Neural cell (in vitro differentiated cells): ENCODE data around the gene LEMD2. TPM values are rescaled to one million over a fixed set of nuclear protein-coding genes. Genes with fewer than 3 reads are reported as not detected.

ENCODE experiments used
- H2AFZ ChIP-seq: fragments of 200-600, 300-800 bp; sonication (generic), shearing (Covaris generic); 2 replicates; pipeline ENCODE4 v1.6.0; 2014; ENCODE audit warnings: low read depth, mild to moderate bottlenecking, antibody characterized with exemption, low read length, moderate library complexity
- H3F3A ChIP-seq: fragments of 200-600 bp; shearing (Covaris generic); 2 replicates; pipeline ENCODE4 v1.6.1; 2016; ENCODE audit warnings: mild to moderate bottlenecking, moderate library complexity, mixed read lengths, antibody characterized with exemption, low read length; ENCODE audit not compliant: insufficient read depth, poor library complexity, severe bottlenecking
- H3K27ac ChIP-seq: fragments of 200-600, 300-800 bp; sonication (generic), shearing (Covaris generic); 2 replicates; pipeline ENCODE4 v1.5.1; 2014; ENCODE audit warnings: mild to moderate bottlenecking, low read length, moderate library complexity
- H3K27me3 ChIP-seq: fragments of 300-800, 200-600 bp; sonication (generic), shearing (Covaris generic); 2 replicates; pipeline ENCODE4 v1.6.0; 2014; ENCODE audit warnings: mild to moderate bottlenecking, low read depth, low read length, moderate library complexity; ENCODE audit not compliant: insufficient read depth
- H3K36me3 ChIP-seq: fragments of 300-800, 200-600 bp; sonication (generic), shearing (Covaris generic); 2 replicates; pipeline ENCODE4 v1.5.1; 2014; ENCODE audit warnings: mild to moderate bottlenecking, antibody characterized with exemption, low read length, moderate library complexity; ENCODE audit not compliant: insufficient read depth
- H3K4me2 ChIP-seq: fragments of 300-800, 200-600 bp; sonication (generic), shearing (Covaris generic); 2 replicates; pipeline ENCODE4 v1.6.0; 2014; ENCODE audit warnings: mild to moderate bottlenecking, low read length
- H3K4me3 ChIP-seq: fragments of 300-800, 200-600 bp; sonication (generic), shearing (Covaris generic); 2 replicates; pipeline ENCODE4 v1.5.1; 2014; ENCODE audit warnings: mild to moderate bottlenecking, low read length, moderate library complexity
- H3K79me2 ChIP-seq: fragments of 200-600 bp; shearing (Covaris generic); replicated peaks from 2 replicates; pipeline ENCODE4 v1.6.0; 2014; ENCODE audit warnings: mild to moderate bottlenecking, low read length, moderate library complexity; ENCODE audit not compliant: insufficient read depth
- H3K9ac ChIP-seq: fragments of 300-800, 200-600 bp; sonication (generic), shearing (Covaris generic); 2 replicates; pipeline ENCODE4 v1.6.1; 2016; ENCODE audit warnings: mild to moderate bottlenecking, low read length, mixed read lengths
- H3K9me2 ChIP-seq: fragments of 200-600 bp; shearing (Covaris generic); 2 replicates; pipeline ENCODE4 v1.6.1; 2016; ENCODE audit warnings: mild to moderate bottlenecking, low read length, mixed read lengths; ENCODE audit not compliant: insufficient read depth
- H3K9me3 ChIP-seq: fragments of 200-600, 300-800 bp; sonication (generic), shearing (Covaris generic); 2 replicates; pipeline ENCODE4 v1.6.1; 2016; ENCODE audit warnings: mild to moderate bottlenecking, mixed run types, low read length, moderate library complexity, mixed read lengths
- H4K20me1 ChIP-seq: fragments of 200-600 bp; shearing (Covaris generic); 2 replicates; pipeline ENCODE4 v1.6.1; 2016; ENCODE audit warnings: mild to moderate bottlenecking, mixed run types; ENCODE audit not compliant: insufficient read depth
- CTCF ChIP-seq: fragments of 450-650 bp; IDR thresholded peaks from 2 replicates; pipeline ENCODE4 v1.5.1; 2014; ENCODE audit warnings: antibody characterized with exemption, mild to moderate bottlenecking, moderate library complexity; ENCODE audit not compliant: poor library complexity, severe bottlenecking
- EP300 ChIP-seq: fragments of 450-650 bp; conservative IDR thresholded peaks from 2 replicates; pipeline ENCODE4 v1.6.1; 2014; ENCODE audit warnings: antibody characterized with exemption, mild to moderate bottlenecking, moderate library complexity; ENCODE audit not compliant: poor library complexity, severe bottlenecking
- EZH2 ChIP-seq: fragments of 200-600, 300-800 bp; shearing (Covaris generic), sonication (generic); IDR thresholded peaks from 2 replicates; pipeline ENCODE4 v1.6.1; 2014; ENCODE audit warnings: antibody characterized with exemption, low read length, borderline replicate concordance, mild to moderate bottlenecking; ENCODE audit not compliant: insufficient read depth, poor library complexity, severe bottlenecking
- MXI1 ChIP-seq: fragments of 450-650 bp; conservative IDR thresholded peaks from 2 replicates; pipeline ENCODE4 v1.6.1; 2014; ENCODE audit warnings: antibody characterized with exemption, mild to moderate bottlenecking; ENCODE audit not compliant: poor library complexity, severe bottlenecking
- POLR2AphosphoS5 ChIP-seq: IDR thresholded peaks from 2 replicates; pipeline ENCODE4 v1.6.1; 2012
- RAD21 ChIP-seq: fragments of 450-650 bp; conservative IDR thresholded peaks from 2 replicates; pipeline ENCODE4 v1.6.1; 2014; ENCODE audit warnings: antibody characterized with exemption, mild to moderate bottlenecking, moderate library complexity
- REST ChIP-seq: IDR thresholded peaks from 2 replicates; pipeline ENCODE4 v1.6.1; 2012; ENCODE audit warnings: borderline replicate concordance
- SMC3 ChIP-seq: fragments of 450-650 bp; conservative IDR thresholded peaks from 2 replicates; pipeline ENCODE4 v1.6.1; 2014; ENCODE audit warnings: antibody characterized with exemption, mild to moderate bottlenecking, moderate library complexity; ENCODE audit not compliant: poor library complexity
- TAF1 ChIP-seq: IDR thresholded peaks from 2 replicates; pipeline ENCODE4 v1.6.1; 2012; ENCODE audit warnings: low read depth
- polyA plus RNA-seq: library from polyadenylated mRNA; depleted of rRNA; stranded (reverse); fragments of >200 nt; gene quantifications from 2 replicates; pipeline ENCODE4 v1.2.3, GENCODE V29; 2014

Gene LEMD2
- polyA plus RNA-seq, 1 donor from 2014 or later, result 84.6 TPM

DNA sequence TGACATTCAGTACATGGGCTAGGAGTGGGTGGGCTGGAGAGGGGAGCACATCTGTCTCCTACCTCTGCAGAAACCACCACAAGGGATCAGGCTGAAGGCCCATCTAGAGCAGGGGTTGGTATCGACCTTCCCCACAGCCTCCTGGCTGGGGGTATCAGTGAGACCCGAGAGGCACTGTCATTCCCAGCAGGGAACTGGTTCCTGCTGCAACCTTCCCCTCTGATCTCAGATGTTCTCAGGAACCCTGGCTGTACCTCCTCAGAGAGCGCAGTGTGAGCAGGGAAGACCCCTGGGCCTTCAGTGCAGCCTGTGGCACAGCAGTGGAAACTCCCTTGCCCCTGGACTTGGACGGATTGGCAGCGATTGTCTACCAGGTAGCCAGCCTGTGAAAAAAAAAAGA is 50.1 kb downstream of the LEMD2 start:
- Histone ChIP-seq H3K4me3 (no peak overlapping the region), H3K9ac (no peak overlapping the region), H3F3A (no peaks in the 10 kb centered on the region), H3K36me3 (no peaks in the 10 kb centered on the region), H3K27me3 (no peaks in the 10 kb centered on the region), H3K79me2 (no peaks in the 10 kb centered on the region), H2AFZ (no peak overlapping the region), H3K4me2 (no peak overlapping the region), H3K9me2 (no peaks in the 10 kb centered on the region), H3K9me3 (no peaks in the 10 kb centered on the region), H3K27ac (no peak overlapping the region), H4K20me1 (no peaks in the 10 kb centered on the region)
- TF ChIP-seq TAF1, result no peak
- no peak for TF ChIP-seq REST
- TF ChIP-seq EZH2, result no peak
- no peak for TF ChIP-seq CTCF
- no peak for TF ChIP-seq RAD21
- TF ChIP-seq EP300, result no peak
- TF ChIP-seq POLR2AphosphoS5, result no peak
- TF ChIP-seq MXI1, result no peak
- TF ChIP-seq SMC3, result no peak

DNA sequence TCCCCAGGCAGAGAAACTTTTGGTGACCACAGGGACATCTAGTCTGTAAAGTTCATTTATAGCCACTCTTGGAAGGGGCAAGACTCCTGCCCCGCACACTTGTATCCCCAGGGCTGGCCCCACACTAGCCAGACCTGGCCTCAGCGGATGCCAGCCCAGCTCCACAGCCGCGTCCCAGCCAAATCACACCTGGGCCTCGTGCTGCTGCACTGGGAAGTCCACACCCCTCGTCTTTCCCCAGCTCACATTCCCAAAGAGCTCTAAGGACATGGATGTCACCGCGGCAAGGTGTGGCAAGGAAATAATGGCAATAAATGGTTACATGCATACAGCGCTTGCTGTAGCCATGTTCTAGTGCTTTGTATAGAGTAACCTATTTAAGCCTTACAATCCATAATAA is 50.8 kb downstream of the LEMD2 start:
- no peaks in the 10 kb centered on the region for H3K79me2 ChIP-seq

More for the DNA sequence above, 50.8 kb downstream of the LEMD2 start:
- H3K9me2 ChIP-seq, result no peaks in the 10 kb centered on the region
- H3K27ac ChIP-seq, result no peak overlapping the region
- H3F3A ChIP-seq, result no peaks in the 10 kb centered on the region
- H3K4me2 ChIP-seq, result no peak overlapping the region
- H2AFZ ChIP-seq, result no peak overlapping the region
- H3K9me3 ChIP-seq, result no peaks in the 10 kb centered on the region
- no peak for TF ChIP-seq RAD21
- no peak for TF ChIP-seq TAF1
- no peak for TF ChIP-seq POLR2AphosphoS5
- no peak for TF ChIP-seq SMC3
- TF ChIP-seq REST, result no peak
- no peak for TF ChIP-seq MXI1
- TF ChIP-seq EZH2, result no peak
- no peak for TF ChIP-seq EP300
- TF ChIP-seq CTCF, result no peak
- no peak overlapping the region for H3K9ac ChIP-seq
- H4K20me1 ChIP-seq, result no peaks in the 10 kb centered on the region
- H3K27me3 ChIP-seq, result no peaks in the 10 kb centered on the region
- no peaks in the 10 kb centered on the region for H3K36me3 ChIP-seq
- H3K4me3 ChIP-seq, result no peak overlapping the region
